Gastroesophageal sphincter (tissue), 2 donors: Measurements from ENCODE around the gene CDH23.

ENCODE experiments used
- POLR2A ChIP-seq, 2 donors: fragments of 450-650 bp; IDR thresholded peaks; one replicate each; pipeline ENCODE4 v1.6.1; 2017; ENCODE audit warnings: antibody characterized with exemption in 2 of 2, mild to moderate bottlenecking in 2 of 2, moderate library complexity in 1 of 2
- POLR2AphosphoS5 ChIP-seq: sonication (generic); formaldehyde crosslinking; IDR thresholded peaks from one replicate; pipeline ENCODE4 v1.6.1; 2017; ENCODE audit warnings: antibody characterized with exemption

DNA sequence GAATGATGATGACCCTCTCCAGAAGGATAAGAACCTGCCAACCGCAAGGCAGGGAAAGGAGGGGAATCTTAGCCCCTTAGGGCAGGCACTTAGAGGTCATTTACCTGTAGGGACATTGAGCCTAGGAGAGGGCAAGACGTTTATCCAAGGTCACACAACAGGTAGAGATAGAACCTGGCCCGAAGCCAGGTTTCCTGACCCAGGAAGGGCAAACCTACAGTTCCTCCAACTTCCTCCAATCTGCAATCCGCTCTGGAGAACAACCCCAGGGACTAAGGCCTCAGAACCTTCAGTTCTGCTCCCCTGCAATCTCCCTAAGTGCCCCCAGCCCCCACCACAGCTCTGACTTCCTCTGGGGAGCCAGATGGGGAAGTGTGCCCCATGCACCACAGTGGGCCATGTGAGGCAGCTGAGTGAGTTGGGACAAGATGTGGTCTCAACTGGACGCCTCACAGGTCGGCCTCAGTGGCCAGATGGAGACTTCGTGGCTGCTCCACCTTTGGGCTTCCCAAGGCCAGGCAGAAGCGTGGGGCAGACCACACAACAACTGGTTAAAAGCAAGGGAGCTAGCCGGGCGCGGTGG lies 455.7 kb downstream of the CDH23 start:
- TF ChIP-seq POLR2A (IDR thresholded peaks at IDR 0.05) (no peak), POLR2AphosphoS5 (no peak)
